Ramos (cell line): ENCODE results near the gene NPAS2.

Experiments used
- in situ Hi-C: fragments of 300-500 bp; cut with MboI; formaldehyde crosslinking; loops from one replicate; pipeline ENCODE4 v1.14.3; 2022; ENCODE audit warnings: low sequenced_read_pairs; ENCODE audit not compliant: unreplicated experiment

NPAS2 gene

GRCh38 chr2:100956081-100956480 is 136.1 kb downstream of the NPAS2 start:
- in situ Hi-C loops = no loop called here

GRCh38 chr2:100957996-100958653 is 138.2 kb downstream of the NPAS2 start:
- in situ Hi-C loops = no loop called here

- in situ Hi-C loops = no loop called here
These were observed 139.4 kb downstream of the NPAS2 start for GRCh38 chr2:100959225-100959880.

- in situ Hi-C loops = no loop called here
These were observed 140.7 kb downstream of the NPAS2 start for GRCh38 chr2:100960688-100961087.

GRCh38 chr2:100962366-100963025 is 142.6 kb downstream of the NPAS2 start:
- in situ Hi-C loops = no loop called here

GRCh38 chr2:100963026-100963375 is 143.1 kb downstream of the NPAS2 start:
- in situ Hi-C loops = no loop called here

- in situ Hi-C loops = no loop called here
These were observed 144.3 kb downstream of the NPAS2 start for GRCh38 chr2:100964222-100964621.

GRCh38 chr2:100964681-100965169 is 144.8 kb downstream of the NPAS2 start:
- in situ Hi-C loops = no loop called here

GRCh38 chr2:100965596-100965995 is 145.7 kb downstream of the NPAS2 start:
- in situ Hi-C loops = no loop called here

- in situ Hi-C loops = no loop called here
These were observed 147.8 kb downstream of the NPAS2 start for GRCh38 chr2:100967716-100968115.

- in situ Hi-C loops = no loop called here
These were observed 148.5 kb downstream of the NPAS2 start for GRCh38 chr2:100968146-100969145.

- in situ Hi-C loops = no loop called here
These were observed 150.1 kb downstream of the NPAS2 start for GRCh38 chr2:100969998-100970397.

- in situ Hi-C loops = no loop called here
These were observed 151.3 kb downstream of the NPAS2 start for GRCh38 chr2:100971221-100971620.

- in situ Hi-C loops = no loop called here
These were observed 152.5 kb downstream of the NPAS2 start for GRCh38 chr2:100972452-100972851.

- in situ Hi-C loops = no loop called here
These were observed 155.0 kb downstream of the NPAS2 start for GRCh38 chr2:100974712-100975520.

GRCh38 chr2:100975521-100975785 is 155.5 kb downstream of the NPAS2 start:
- in situ Hi-C loops = no loop called here

- in situ Hi-C loops = no loop called here
These were observed 156.1 kb downstream of the NPAS2 start for GRCh38 chr2:100976061-100976460.

- in situ Hi-C loops = no loop called here
These were observed 156.9 kb downstream of the NPAS2 start for GRCh38 chr2:100976645-100977391.

GRCh38 chr2:100977511-100977910 is 157.6 kb downstream of the NPAS2 start:
- in situ Hi-C loops = no loop called here
